Thyroid gland (tissue), 4 donors: Measurements from ENCODE around the gene LRP3.

Experiments
- CTCF ChIP-seq, 6 experiments: fragments of 200-600 bp in 3 of 6; fragments of 450-650 bp in 3 of 6; sonication (generic) in 3 of 6; IDR thresholded peaks; one replicate each; pipeline ENCODE4 v1.5.1; 2016 to 2019; ENCODE audit warnings: antibody characterized with exemption in 6 of 6, mild to moderate bottlenecking in 2 of 6, inconsistent platforms in 1 of 6, moderate library complexity in 1 of 6
- POLR2A ChIP-seq, 2 donors: fragments of 450-650 bp; IDR thresholded peaks; one replicate each; pipeline ENCODE4 v1.6.1; 2017; ENCODE audit warnings: antibody characterized with exemption in 2 of 2, mild to moderate bottlenecking in 2 of 2, moderate library complexity in 1 of 2

- TF ChIP-seq CTCF (IDR thresholded peaks at IDR 0.05) (no peak), POLR2A (IDR thresholded peaks at IDR 0.05) (no peak)
These were observed 48.8 kb downstream of the LRP3 start for GRCh38 chr19:33242911-33243310.
